Neural crest cell (in vitro differentiated cells): Measurements from ENCODE around the gene NDE1. TPM values are rescaled to one million over a fixed set of nuclear protein-coding genes. Genes with fewer than 3 reads are reported as not detected.

Source experiments
- DNase-seq: peaks from one replicate; pipeline ENCODE4 v3.0.0; 2021; ENCODE audit warnings: low read depth, mixed read lengths, low spot score
- H3K27ac Mint-ChIP-seq: one replicate; pipeline ENCODE4 v1.8.0; 2021; ENCODE audit warnings: mild to moderate bottlenecking, mixed read lengths; ENCODE audit not compliant: unreplicated experiment
- H3K27me3 Mint-ChIP-seq: 2 replicates; pipeline ENCODE4 v1.8.0; 2021; ENCODE audit warnings: low read depth, mild to moderate bottlenecking, mixed read lengths
- H3K36me3 Mint-ChIP-seq: 2 replicates; pipeline ENCODE4 v1.8.0; 2021; ENCODE audit warnings: low read depth, mild to moderate bottlenecking, mixed read lengths
- H3K4me1 Mint-ChIP-seq: 2 replicates; pipeline ENCODE4 v1.8.0; 2021; ENCODE audit warnings: mixed read lengths
- H3K4me3 Mint-ChIP-seq: one replicate; pipeline ENCODE4 v1.8.0; 2021; ENCODE audit warnings: mild to moderate bottlenecking, mixed read lengths
- H3K9me3 Mint-ChIP-seq: 2 replicates; pipeline ENCODE4 v1.8.0; 2021; ENCODE audit warnings: mixed read lengths
- CTCF ChIP-seq: fragments of 200-600 bp; sonication (generic); conservative IDR thresholded peaks from 2 replicates; pipeline ENCODE4 v1.5.0; 2021; ENCODE audit warnings: antibody characterized with exemption, mild to moderate bottlenecking
- total RNA-seq: library from RNA; stranded (reverse); gene quantifications from 2 replicates; pipeline ENCODE4 v1.2.1, GENCODE V29; 2021

Gene NDE1
- total RNA-seq, 1 donor from 2014 or later, result 72.2 TPM

- Mint-ChIP-seq H3K36me3 (no peaks in the 10 kb centered on the region), H3K9me3 (peaks cover under 1% of the 10 kb centered on the region), H3K4me3 (no peak overlapping the region), H3K27me3 (no peaks in the 10 kb centered on the region), H3K4me1 (no peaks in the 10 kb centered on the region), H3K27ac (no peak overlapping the region)
- TF ChIP-seq CTCF, result no peak
- DNase-seq, result no peak
Measured at GRCh38 chr16:15749985-15750384, 99.9 kb downstream of the NDE1 start.

- Mint-ChIP-seq H3K36me3 (no peaks in the 10 kb centered on the region), H3K27me3 (no peaks in the 10 kb centered on the region), H3K27ac (no peak overlapping the region), H3K4me1 (no peaks in the 10 kb centered on the region), H3K9me3 (peaks cover 3% of the 10 kb centered on the region), H3K4me3 (no peak overlapping the region)
- no peak for TF ChIP-seq CTCF
- no peak for DNase-seq
Measured at GRCh38 chr16:15751940-15752339, 101.9 kb downstream of the NDE1 start.

GRCh38 chr16:15752717-15753488 lies 102.9 kb downstream of the NDE1 start:
- H3K27ac Mint-ChIP-seq, result no peak overlapping the region
- TF ChIP-seq CTCF, result no peak
- H3K36me3 Mint-ChIP-seq, result no peaks in the 10 kb centered on the region
- no peak overlapping the region for H3K4me3 Mint-ChIP-seq
- no peaks in the 10 kb centered on the region for H3K4me1 Mint-ChIP-seq
- no peaks in the 10 kb centered on the region for H3K27me3 Mint-ChIP-seq
- no peak for DNase-seq
- H3K9me3 Mint-ChIP-seq, result peaks cover 3% of the 10 kb centered on the region

- peaks cover 4% of the 10 kb centered on the region for H3K27me3 Mint-ChIP-seq
- H3K4me3 Mint-ChIP-seq, result no peak overlapping the region
- no peak for TF ChIP-seq CTCF
- peaks cover 3% of the 10 kb centered on the region for H3K9me3 Mint-ChIP-seq
- no peaks in the 10 kb centered on the region for H3K36me3 Mint-ChIP-seq
- no peaks in the 10 kb centered on the region for H3K4me1 Mint-ChIP-seq
- no peak overlapping the region for H3K27ac Mint-ChIP-seq
- DNase-seq, result no peak
Measured at GRCh38 chr16:15754821-15755534, 104.9 kb downstream of the NDE1 start.

GRCh38 chr16:15757077-15757386 lies 107.0 kb downstream of the NDE1 start:
- H3K27me3 Mint-ChIP-seq, result peaks cover 11% of the 10 kb centered on the region
- H3K4me3 Mint-ChIP-seq, result no peak overlapping the region
- no peak for DNase-seq

More at GRCh38 chr16:15757077-15757386, 107.0 kb downstream of the NDE1 start:
- Mint-ChIP-seq H3K36me3 (no peaks in the 10 kb centered on the region), H3K4me1 (no peaks in the 10 kb centered on the region), H3K9me3 (peaks cover 8% of the 10 kb centered on the region), H3K27ac (no peak overlapping the region)
- no peak for TF ChIP-seq CTCF
